ENCODE results near the gene TMEM143.
"Not testable (repeated sequence)": the region's sequence is repeated elsewhere in the genome, so short reads cannot be mapped to it uniquely, and the experiment has no call there.

TMEM143 gene

GRCh38 chr19:48325265-48325910 is 38.4 kb downstream of the TMEM143 start, which contains the start of gene EMP3:
Gene EMP3 (plus strand): TSS chr19:48325552. CDS start chr19:48326845, 1,293 bp downstream.
- peak; percentile 89 for DNase-seq

- DNase-seq: peak; percentile 99
Observed at GRCh38 chr19:48321622-48322591, 41.8 kb downstream of the TMEM143 start.

GRCh38 chr19:48321372-48321621 is 42.4 kb downstream of the TMEM143 start:
- DNase-seq: peak; percentile 99

- DNase-seq: peak; percentile 72
Observed at GRCh38 chr19:48319647-48320541, 43.8 kb downstream of the TMEM143 start.

GRCh38 chr19:48318286-48318987 is 45.3 kb downstream of the TMEM143 start:
- DNase-seq: no peak

- not testable (repeated sequence) for DNase-seq
Observed at GRCh38 chr19:48317708-48317960, 46.1 kb downstream of the TMEM143 start.

GRCh38 chr19:48315712-48316111 is 48.0 kb downstream of the TMEM143 start:
- no peak for DNase-seq

GRCh38 chr19:48311384-48311783 is 52.4 kb downstream of the TMEM143 start:
- no peak for DNase-seq

GRCh38 chr19:48310227-48310626 is 53.5 kb downstream of the TMEM143 start:
- no peak for DNase-seq

GRCh38 chr19:48309731-48310130 is 54.0 kb downstream of the TMEM143 start:
- not testable (repeated sequence) for DNase-seq

GRCh38 chr19:48308631-48309586 is 54.8 kb downstream of the TMEM143 start:
- no peak for DNase-seq

GRCh38 chr19:48303866-48304265 is 59.9 kb downstream of the TMEM143 start:
- DNase-seq: no peak

- no peak for DNase-seq
Observed at GRCh38 chr19:48303367-48303766, 60.4 kb downstream of the TMEM143 start.

GRCh38 chr19:48302600-48302959 is 61.2 kb downstream of the TMEM143 start:
- no peak for DNase-seq

GRCh38 chr19:48301886-48302599 is 61.7 kb downstream of the TMEM143 start:
- DNase-seq: no peak

GRCh38 chr19:48297975-48298374 is 65.8 kb downstream of the TMEM143 start:
- no peak for DNase-seq

GRCh38 chr19:48296963-48297734 is 66.6 kb downstream of the TMEM143 start:
- no peak for DNase-seq

- DNase-seq: no peak
Observed at GRCh38 chr19:48295458-48295857, 68.3 kb downstream of the TMEM143 start.

- DNase-seq: no peak
Observed at GRCh38 chr19:48292798-48293197, 70.9 kb downstream of the TMEM143 start.

- not testable (repeated sequence) for DNase-seq
Observed at GRCh38 chr19:48291489-48291815, 72.3 kb downstream of the TMEM143 start.

Data from CD4-positive, alpha-beta T cell treated with Interferon gamma for 1 hour (primary cell).